Keratinocyte (primary cell): ENCODE measurements around the gene CCSAP.

Experiments used
- EZH2 ChIP-seq: IDR thresholded peaks from one replicate; pipeline ENCODE4 v1.6.1; 2012; ENCODE audit warnings: inconsistent platforms, mild to moderate bottlenecking, low read length, moderate library complexity
- TF ChIP-seq, protein P1 (sequence below), 3 experiments: IDR thresholded peaks in 1 of 3; conservative IDR thresholded peaks in 1 of 3; optimal IDR thresholded peaks in 1 of 3; 2 replicates in 2 of 3; 3 replicates in 1 of 3; pipeline versions ENCODE3 to v1.5.1; 2011; ENCODE audit warnings: low read length in 3 of 3, mild to moderate bottlenecking in 3 of 3, moderate library complexity in 2 of 3, control low read depth in 1 of 3, inconsistent platforms in 1 of 3; ENCODE audit not compliant: insufficient read depth in 2 of 3; ENCODE audit errors: extremely low read depth in 1 of 3

- TF ChIP-seq, protein P1, sequence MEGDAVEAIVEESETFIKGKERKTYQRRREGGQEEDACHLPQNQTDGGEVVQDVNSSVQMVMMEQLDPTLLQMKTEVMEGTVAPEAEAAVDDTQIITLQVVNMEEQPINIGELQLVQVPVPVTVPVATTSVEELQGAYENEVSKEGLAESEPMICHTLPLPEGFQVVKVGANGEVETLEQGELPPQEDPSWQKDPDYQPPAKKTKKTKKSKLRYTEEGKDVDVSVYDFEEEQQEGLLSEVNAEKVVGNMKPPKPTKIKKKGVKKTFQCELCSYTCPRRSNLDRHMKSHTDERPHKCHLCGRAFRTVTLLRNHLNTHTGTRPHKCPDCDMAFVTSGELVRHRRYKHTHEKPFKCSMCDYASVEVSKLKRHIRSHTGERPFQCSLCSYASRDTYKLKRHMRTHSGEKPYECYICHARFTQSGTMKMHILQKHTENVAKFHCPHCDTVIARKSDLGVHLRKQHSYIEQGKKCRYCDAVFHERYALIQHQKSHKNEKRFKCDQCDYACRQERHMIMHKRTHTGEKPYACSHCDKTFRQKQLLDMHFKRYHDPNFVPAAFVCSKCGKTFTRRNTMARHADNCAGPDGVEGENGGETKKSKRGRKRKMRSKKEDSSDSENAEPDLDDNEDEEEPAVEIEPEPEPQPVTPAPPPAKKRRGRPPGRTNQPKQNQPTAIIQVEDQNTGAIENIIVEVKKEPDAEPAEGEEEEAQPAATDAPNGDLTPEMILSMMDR (optimal IDR thresholded peaks at IDR 0.05 in 1 of 3, IDR thresholded peaks at IDR 0.05 in 1 of 3, conservative IDR thresholded peaks at IDR 0.05 in 1 of 3; ENCODE audit: extremely low read depth in 1 of 3, insufficient read depth in 2 of 3, low read length in 3 of 3), result no peak
- no peak for TF ChIP-seq EZH2
Observed at GRCh38 chr1:229342656-229343569, at the start of gene CCSAP.
